GM19397 (cell line): ENCODE results near the gene GRK5.

Experiments used
- ATAC-seq: cut with Tn5 transposase; IDR thresholded peaks from one replicate; pipeline ENCODE4 v1.9.1; 2021; ENCODE audit warnings: mild to moderate bottlenecking, moderate library complexity; ENCODE audit not compliant: unreplicated experiment

Gene GRK5

DNA sequence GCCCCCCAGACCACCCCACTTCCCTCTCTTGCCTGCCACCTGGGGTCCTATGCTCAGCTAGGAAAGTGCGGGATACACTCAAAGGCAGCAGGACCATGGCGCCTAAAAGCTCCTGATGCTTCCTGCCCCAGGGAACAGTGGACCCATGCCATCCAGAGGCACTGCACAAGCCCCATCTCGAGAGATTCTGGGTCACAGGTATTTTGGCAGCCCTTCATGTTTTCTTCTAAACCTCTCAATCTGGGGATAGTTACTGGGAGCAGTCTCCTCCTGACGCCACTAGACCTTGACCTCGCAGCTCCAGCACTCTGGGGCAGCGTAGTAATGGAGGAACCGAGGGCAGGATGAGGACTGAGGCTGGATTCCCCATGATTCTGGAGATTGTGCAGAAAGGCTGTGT lies 107.1 kb downstream of the GRK5 start:
- ATAC-seq: no peak

GRCh38 chr10:119315128-119316001 lies 108.0 kb downstream of the GRK5 start:
- ATAC-seq: peak; percentile 30

DNA sequence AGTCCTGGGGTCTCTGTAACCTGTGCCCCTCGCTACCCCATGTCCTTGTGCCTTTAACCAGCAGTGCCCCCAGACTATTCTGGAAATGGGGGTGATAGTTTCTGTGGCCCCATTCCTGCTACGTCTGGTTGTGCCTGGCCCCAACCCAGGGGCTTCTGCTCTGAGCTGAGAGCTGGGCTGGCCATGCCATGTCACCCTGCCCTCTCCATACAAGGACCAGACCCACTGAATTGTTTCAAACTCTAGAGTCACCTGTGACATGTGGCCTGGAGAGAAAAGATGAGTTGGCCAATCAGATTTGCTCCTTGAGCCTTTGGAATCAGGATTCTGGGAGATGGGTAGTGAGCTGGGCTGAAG lies 108.6 kb downstream of the GRK5 start:
- ATAC-seq: no peak

DNA sequence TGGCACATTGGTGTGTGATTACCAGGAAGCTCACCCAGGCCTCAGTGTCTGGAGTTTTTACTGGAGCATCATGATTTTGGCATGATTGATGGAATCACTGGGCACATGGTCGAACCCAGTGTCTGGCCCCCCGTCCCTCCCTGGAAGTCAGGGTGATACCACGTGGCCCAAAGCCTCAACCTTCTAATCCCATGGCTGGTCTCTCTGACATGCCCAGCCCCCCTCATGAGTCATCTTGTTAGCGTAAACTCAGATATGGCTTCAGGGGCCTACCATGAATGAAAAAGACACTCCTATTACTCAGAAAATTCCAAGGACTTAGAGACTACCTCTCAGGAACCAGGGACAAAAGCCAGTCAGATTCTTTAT lies 109.3 kb downstream of the GRK5 start:
- no peak for ATAC-seq

DNA sequence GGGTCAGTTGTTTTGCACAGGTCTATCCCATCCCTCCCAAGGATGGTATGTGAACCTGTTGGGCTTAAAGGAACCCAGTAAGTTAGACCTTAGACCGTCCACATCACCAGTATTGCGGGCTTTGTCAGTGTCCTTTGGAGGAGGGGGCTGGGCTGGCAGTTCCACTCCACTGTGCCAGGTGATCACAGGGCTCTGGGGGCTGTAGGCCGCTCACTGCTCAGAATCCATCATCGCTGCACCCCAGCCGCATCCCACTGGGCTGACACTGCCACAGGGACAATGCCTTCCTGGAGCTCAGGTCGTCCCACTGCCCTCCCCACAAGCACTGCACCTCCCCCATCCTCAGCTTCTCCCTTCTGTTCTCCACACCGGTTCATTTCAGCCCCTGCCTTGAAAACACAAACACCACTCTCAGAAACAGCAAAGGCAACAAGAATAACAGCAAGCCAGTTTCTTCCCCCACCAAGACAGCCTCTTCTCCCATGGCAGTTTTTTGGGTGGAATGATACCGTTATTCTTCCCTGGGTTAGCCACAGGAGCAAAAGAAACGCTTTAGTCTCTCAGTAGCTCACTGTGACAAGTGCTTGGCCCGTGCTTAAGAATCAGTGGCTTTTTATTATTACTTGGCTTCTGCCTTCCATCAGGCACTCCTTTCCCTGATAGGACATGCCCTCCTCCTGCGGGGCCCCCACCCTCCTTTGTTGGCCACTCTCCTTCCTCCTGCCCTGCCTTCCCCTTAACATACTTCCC lies 111.2 kb downstream of the GRK5 start:
- no peak for ATAC-seq

GRCh38 chr10:119319161-119319919 lies 112.0 kb downstream of the GRK5 start:
- no peak for ATAC-seq

DNA sequence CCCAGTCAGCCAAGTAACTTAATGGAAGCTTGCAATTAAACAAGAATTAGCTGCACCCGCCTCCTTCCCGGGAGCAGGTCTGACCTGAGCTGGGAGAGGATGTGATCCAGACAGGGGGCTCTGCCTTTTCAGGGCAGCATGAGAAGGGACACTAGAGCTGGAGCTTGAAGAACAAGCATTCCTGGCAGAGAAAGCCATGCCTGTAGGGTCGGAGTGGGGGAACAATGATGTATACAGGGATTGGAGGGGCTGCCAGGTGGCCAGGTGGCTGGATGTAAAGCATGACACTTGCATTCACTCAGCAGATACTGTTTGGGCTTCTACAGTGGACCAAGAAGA lies 112.5 kb downstream of the GRK5 start:
- no peak for ATAC-seq

DNA sequence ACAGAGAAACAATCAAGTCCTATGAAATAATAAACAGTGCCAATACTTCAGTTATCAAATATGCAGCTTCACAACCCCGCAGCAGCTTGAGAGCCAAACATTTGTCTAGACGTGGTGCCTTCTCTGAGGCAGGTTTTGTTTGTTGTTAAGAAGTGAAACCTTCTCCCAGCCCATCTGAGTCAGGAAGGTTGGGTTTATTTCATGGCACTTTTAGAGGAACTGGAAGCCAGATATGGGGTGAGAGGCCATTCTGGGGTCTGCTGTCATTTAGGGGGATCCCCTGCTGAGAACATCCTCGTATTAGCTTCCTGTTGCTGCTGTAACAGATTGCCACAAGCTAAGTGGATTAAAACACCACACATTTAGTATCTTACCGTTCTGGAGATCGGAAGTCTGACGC lies 113.6 kb downstream of the GRK5 start:
- ATAC-seq: no peak

GRCh38 chr10:119323085-119324016 lies 116.0 kb downstream of the GRK5 start:
- no peak for ATAC-seq

GRCh38 chr10:119325131-119325530 lies 117.8 kb downstream of the GRK5 start:
- ATAC-seq: no peak

DNA sequence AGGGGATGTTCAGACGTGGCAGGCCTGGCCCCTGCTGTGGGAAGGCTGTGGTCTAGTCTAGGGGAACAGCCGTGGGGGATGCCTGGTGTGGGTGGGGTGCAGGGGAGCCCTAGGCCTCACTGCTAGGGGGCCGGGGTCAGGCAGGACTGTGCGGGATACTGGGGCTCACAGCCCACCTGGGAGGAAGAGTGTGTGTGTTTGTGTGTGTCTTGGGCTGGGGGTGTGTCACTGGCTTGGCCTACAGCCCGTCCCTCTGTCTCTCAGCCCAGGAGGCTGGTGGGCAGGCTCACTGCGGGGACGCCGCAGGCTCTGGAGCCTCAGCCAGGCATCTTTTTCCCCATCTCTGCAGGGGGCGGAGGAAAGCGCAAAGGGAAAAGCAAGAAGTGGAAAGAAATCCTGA lies 118.8 kb downstream of the GRK5 start:
- no peak for ATAC-seq

DNA sequence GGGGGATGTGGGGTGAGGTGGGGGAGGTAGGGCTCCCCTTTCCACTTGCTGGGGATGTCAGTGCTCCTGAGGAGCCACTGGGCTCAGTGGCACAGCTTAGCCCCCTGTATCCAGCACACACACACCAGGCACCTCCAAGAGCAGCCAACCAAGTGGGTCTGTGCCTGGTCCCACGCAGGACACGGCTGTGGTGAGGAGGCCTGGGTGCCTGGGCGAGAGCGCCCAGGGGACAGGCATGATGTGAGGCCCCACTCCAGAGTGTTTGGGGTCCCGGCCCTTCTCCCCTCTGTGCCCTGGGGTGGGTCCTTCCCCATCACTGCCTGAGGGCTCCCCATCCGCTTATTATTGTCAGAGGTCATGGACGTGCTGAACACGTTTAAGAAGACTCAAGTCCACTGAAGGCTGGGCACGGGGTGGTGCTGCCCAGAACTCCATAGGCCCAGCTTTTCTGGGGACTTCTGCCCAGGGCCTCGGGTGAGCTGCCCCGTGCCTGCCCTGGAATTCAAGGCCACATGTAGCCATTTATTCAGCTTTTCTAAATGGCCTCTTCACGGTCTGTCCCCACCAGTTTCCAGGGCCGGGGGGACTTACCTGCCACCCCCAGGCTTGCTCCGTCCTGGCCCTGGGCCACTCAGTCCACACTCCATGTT lies 119.8 kb downstream of the GRK5 start:
- no peak for ATAC-seq

DNA sequence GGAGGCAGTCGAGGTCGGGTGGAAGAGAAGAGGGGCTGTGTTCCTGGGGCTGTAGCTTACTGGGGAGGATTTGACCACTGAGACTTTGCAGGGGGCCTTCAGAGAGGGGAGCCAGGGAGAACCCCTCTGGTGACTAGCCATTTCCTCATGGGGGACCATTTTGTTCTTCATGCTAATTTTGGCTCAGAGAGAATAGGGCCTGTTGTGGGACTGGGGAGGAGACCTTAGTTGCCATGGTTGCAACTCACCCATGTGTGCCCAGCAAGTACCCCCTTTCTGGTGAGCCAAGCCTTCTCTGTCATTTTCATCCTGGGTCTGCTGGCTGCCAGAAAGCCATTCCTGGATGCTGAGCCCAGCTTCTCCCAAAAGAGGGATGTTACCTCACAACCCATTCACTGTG lies 120.9 kb downstream of the GRK5 start:
- no peak for ATAC-seq

DNA sequence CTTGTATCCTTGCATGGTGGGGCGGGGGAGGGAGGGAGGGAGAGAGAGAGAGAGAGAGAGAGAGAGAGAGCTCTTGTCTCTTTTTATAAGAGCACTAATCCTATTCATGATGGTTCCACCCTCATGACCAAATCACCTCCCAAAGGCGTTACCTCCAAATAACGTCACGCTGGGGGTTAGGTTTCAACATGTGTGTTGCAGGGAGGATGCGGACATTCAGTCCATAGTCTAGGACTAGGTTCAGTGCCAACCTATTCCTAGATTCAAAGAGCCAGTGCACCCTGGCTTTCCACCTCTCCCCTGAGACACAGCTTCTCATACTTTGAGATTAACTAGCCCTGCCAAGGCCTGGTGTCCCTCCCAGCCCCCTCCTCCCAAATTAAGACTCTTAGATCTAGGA lies 123.0 kb downstream of the GRK5 start:
- ATAC-seq: no peak

- no peak for ATAC-seq
Observed at GRCh38 chr10:119331061-119331460, 123.7 kb downstream of the GRK5 start.

DNA sequence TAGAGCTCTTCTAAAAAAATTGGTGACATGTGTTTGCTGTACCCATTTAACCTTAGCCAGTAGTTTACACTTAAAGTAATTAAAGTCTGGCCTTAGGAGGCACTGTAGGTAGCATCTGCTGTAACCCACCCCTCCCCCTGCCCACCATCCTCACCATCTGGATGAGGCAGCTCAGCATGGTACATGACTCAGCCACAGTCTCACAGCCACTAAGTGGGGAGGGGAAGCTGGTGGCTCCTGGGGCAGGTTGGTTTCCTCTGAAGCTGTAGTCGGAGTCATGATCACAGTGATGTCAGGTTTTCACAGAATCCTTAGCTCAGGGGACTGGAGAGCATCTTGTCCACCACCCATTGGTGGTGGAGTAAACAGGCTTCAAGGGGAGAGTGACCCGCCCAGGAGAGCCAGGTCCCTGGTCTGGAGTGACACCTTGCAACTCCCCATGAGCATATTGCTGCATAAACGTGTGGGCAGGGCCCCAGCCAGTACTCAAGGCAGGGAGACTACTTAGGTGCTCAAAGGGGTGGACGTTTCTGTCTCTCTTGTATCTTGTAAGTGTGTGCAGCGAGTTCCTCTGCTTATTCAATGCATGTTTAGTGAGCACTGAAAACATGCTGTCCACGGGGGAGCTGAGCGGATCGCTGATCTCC lies 125.9 kb downstream of the GRK5 start:
- ATAC-seq: no peak

- ATAC-seq: no peak
Observed at GRCh38 chr10:119335671-119336353, 128.4 kb downstream of the GRK5 start.

DNA sequence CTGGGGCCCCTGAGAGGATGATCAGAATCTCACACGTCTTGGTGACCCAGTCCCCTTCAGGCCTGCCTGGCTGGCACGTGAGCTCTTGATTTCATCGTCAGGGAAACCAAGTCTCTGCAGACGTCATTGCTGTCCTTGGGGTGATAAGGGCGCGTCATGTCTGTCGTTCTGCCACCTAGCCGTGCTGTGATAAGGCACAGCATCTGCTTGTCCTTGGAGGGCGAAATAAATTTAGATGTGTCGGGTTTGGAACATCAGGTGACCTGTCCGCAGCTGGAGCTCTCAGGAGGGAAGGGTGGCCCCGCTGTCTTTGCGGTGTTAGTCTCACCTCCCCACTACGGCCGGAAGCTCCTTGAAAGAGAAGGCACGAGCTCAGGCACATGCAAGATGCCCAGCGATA lies 129.2 kb downstream of the GRK5 start:
- no peak for ATAC-seq

- no peak for ATAC-seq
Observed at GRCh38 chr10:119337223-119337622, 129.9 kb downstream of the GRK5 start.
